Skeletal muscle satellite cell (primary cell): ENCODE measurements around the gene TRIM28. TPM values are rescaled to one million over a fixed set of nuclear protein-coding genes. Genes with fewer than 3 reads are reported as not detected.

Source experiments
- H3K27me3 ChIP-seq: 2 replicates; pipeline ENCODE4 v1.7.0; 2013; ENCODE audit warnings: low read length; ENCODE audit not compliant: control insufficient read depth, insufficient read depth
- H3K36me3 ChIP-seq: 2 replicates; pipeline ENCODE4 v1.7.0; 2013; ENCODE audit warnings: mild to moderate bottlenecking, control low read depth, low read length; ENCODE audit not compliant: insufficient read depth
- H3K4me1 ChIP-seq: 2 replicates; pipeline ENCODE4 v1.7.0; 2013; ENCODE audit warnings: low read length; ENCODE audit not compliant: control insufficient read depth, insufficient read depth
- H3K4me2 ChIP-seq: 2 replicates; pipeline ENCODE4 v1.7.0; 2013; ENCODE audit warnings: mild to moderate bottlenecking, low read length
- H3K4me3 ChIP-seq: 2 replicates; pipeline ENCODE4 v1.7.0; 2013; ENCODE audit warnings: low read length
- H3K9ac ChIP-seq: 2 replicates; pipeline ENCODE4 v1.7.0; 2013; ENCODE audit warnings: mild to moderate bottlenecking, low read depth, low read length, moderate library complexity
- H3K9me3 ChIP-seq: replicated peaks from 2 replicates; pipeline ENCODE4 v1.7.0; 2013; ENCODE audit warnings: mild to moderate bottlenecking, control low read depth, low read length
- small RNA-seq: library from RNA; depleted of rRNA; stranded (forward); fragments of <200 nt; gene quantifications from one replicate; pipeline ENCODE3, GENCODE V24; 2012

TRIM28 gene

DNA sequence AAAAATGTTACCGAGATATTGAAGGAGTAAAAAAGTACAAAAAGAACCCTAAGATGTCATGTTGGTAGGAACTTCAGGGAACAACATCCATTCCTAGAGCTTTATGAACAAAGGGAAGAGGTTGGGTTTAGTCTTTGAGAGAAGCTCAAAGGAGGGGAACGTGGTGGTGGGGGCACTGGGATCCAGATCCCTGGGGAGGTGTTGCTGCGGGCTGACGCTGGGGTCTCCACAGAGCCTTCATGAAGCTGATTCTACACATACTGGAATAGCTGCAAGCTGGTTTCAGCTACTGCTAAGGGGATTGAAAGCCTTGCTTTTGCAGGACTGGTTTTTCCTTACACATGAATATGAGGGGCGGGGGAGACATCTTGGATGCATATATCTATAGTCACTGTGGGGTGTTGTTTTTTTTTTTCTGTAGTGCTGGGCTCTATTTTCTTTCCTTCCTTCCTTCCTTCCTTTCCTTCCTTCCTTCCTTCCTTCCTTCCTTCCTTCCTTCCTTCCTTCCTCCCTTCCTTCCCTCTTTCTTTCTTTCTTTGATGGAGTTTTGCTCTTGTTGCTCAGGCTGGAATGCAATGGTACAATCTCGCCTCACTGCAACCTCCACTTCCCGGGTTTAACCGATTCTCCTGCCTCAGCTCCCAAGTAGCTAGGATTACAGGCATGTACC, 35.7 kb downstream of the TRIM28 start:
- H3K4me2 ChIP-seq = no peak overlapping the region
- H3K4me1 ChIP-seq = peaks cover 10% of the 10 kb centered on the region
- H3K4me3 ChIP-seq = no peak overlapping the region
- H3K9ac ChIP-seq = no peak overlapping the region
- no peaks in the 10 kb centered on the region for H3K27me3 ChIP-seq
- no peaks in the 10 kb centered on the region for H3K9me3 ChIP-seq
- peaks cover 23% of the 10 kb centered on the region for H3K36me3 ChIP-seq

GRCh38 chr19:58581227-58582141, 37.6 kb downstream of the TRIM28 start:
- H3K9me3 ChIP-seq = no peaks in the 10 kb centered on the region
- H3K27me3 ChIP-seq = no peaks in the 10 kb centered on the region
- peaks cover 7% of the 10 kb centered on the region for H3K4me1 ChIP-seq
- H3K4me3 ChIP-seq = no peak overlapping the region
- no peak overlapping the region for H3K4me2 ChIP-seq
- peaks cover 23% of the 10 kb centered on the region for H3K36me3 ChIP-seq
- H3K9ac ChIP-seq = no peak overlapping the region

DNA sequence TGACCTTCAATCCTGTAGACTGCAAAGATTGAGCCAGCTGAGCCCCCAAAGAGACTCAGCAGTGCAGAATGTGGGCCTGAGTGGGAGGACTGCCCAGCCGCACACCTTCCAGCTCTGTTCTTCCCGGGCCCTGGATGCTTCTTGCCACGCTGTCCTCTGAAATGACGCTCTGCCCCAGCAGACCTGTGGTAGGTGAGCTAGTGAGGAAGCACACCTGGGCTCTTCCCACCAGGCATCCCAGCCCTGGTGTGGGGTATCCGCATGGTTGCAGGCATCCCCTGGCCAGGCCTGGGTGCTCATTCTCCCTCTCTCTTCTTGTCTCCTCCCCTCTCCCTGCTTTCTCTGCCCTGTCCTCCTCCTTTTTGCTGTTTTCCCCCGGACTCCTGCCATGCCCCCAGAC, 39.1 kb downstream of the TRIM28 start:
- Histone ChIP-seq H3K4me1 (peaks cover 7% of the 10 kb centered on the region), H3K4me3 (no peak overlapping the region), H3K9ac (no peak overlapping the region), H3K9me3 (no peaks in the 10 kb centered on the region), H3K4me2 (no peak overlapping the region), H3K36me3 (peaks cover 23% of the 10 kb centered on the region), H3K27me3 (no peaks in the 10 kb centered on the region)

DNA sequence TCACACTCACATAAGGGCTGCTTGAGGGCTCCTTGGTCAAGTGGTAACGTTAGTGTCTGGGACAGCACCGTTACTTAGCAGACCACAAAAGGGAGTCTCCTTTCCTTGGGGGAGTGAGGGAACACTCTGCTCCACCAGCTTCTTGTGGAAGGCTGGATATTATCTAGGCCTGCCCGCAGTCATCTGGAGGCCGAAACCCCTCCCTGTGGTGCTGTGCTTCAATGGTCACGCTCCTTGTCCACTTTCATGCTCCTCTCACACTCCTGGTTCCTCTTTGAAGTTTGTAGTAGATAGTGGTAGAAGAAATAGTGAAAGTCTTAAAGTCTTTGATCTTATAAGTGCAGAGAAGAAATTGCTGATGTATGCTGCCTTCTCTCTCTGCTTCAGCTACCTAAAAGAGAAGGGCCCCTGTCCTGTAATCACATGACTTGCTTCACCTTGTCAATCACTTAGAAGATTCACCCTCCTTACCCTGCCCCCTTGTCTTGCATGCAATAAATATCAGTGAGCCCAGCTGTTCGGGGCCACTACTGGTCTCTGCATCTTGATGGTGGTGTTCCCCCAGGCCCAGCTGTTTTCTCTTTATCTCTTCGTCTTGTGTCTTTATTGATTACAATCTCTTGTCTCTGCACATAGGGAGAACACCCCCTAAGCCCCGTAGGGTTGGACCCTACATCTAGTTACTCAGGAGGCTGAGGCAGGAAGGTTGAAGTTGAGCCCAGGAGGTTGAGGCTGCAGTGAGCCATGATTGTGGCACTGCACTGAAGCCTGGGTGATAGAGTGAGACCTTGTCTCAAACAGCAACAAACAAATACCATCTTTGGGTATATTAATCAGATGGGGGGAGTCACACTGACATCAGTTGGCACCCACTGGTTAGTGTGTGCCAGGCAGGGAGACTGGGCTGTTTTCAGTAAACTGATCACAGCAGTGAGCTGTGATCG, 40.9 kb downstream of the TRIM28 start:
- Histone ChIP-seq H3K9ac (no peak overlapping the region), H3K4me3 (no peak overlapping the region), H3K27me3 (no peaks in the 10 kb centered on the region), H3K9me3 (no peaks in the 10 kb centered on the region), H3K36me3 (peaks cover 23% of the 10 kb centered on the region), H3K4me1 (peaks cover 3% of the 10 kb centered on the region), H3K4me2 (no peak overlapping the region)

- Histone ChIP-seq H3K9ac (no peak overlapping the region), H3K4me1 (peaks cover 3% of the 10 kb centered on the region), H3K4me3 (no peak overlapping the region), H3K9me3 (no peaks in the 10 kb centered on the region), H3K36me3 (peaks cover 23% of the 10 kb centered on the region), H3K27me3 (no peaks in the 10 kb centered on the region), H3K4me2 (no peak overlapping the region)
Observed at GRCh38 chr19:58585442-58586132, 41.7 kb downstream of the TRIM28 start.

GRCh38 chr19:58586133-58586765, 42.4 kb downstream of the TRIM28 start:
- no peak overlapping the region for H3K4me3 ChIP-seq
- no peaks in the 10 kb centered on the region for H3K4me1 ChIP-seq
- H3K9ac ChIP-seq = no peak overlapping the region
- H3K4me2 ChIP-seq = no peak overlapping the region
- peaks cover 23% of the 10 kb centered on the region for H3K36me3 ChIP-seq
- no peaks in the 10 kb centered on the region for H3K27me3 ChIP-seq
- no peaks in the 10 kb centered on the region for H3K9me3 ChIP-seq

Small RNA genes within 50 kb of the gene (small RNA-seq; reads per million reads assigned to genes)
- gene MIR6807 (0.84 reads per million, percentile 20 among the genes with 10 or more reads in this experiment), gene RN7SL525P (not detected)
